ENCODE data around the gene RNF38. TPM values are rescaled to one million over a fixed set of nuclear protein-coding genes. Genes with fewer than 3 reads are reported as not detected.
"Not testable (repeated sequence)": the region's sequence is repeated elsewhere in the genome, so short reads cannot be mapped to it uniquely, and the experiment has no call there.

Gene RNF38
- total RNA-seq: 22.8 TPM

GRCh38 chr9:36399980-36400331 is at the start of gene RNF38:
Gene RNF38 (minus strand): TSS chr9:36400269. CDS start chr9:36400108, 161 bp downstream.
- DNase-seq (ENCODE audit: extremely low spot score in 2 of 2): no peak
- H3K9me3 ChIP-seq: no peaks in the 10 kb centered on the region
- intact Hi-C loops (cut with DNase I): loop anchor here (10.0 kb wide), 1 partner anchor 85 kb away; no protein-coding TSS in a partner anchor
- H3K4me3 ChIP-seq: peak within 1 kb of the TSS; percentile 74 to 87
- peaks cover 29% of the 10 kb centered on the region for H3K4me1 ChIP-seq
- TF ChIP-seq POLR2AphosphoS5 (IDR thresholded peaks at IDR 0.05; ENCODE audit: insufficient read depth in 1 of 2, low read depth in 1 of 2): peak in 1 of 2 donors; percentile 16
- no peak for TF ChIP-seq CTCF (IDR thresholded peaks at IDR 0.05)
- TF ChIP-seq POLR2A (IDR thresholded peaks at IDR 0.05): no peak
- no peaks in the 10 kb centered on the region for H3K27me3 ChIP-seq
- H3K36me3 ChIP-seq: no peaks in the 10 kb centered on the region
- H3K27ac ChIP-seq: peak within 1 kb of the TSS; percentile 93

GRCh38 chr9:36448555-36448954 is 48.5 kb upstream of the RNF38 start:
- intact Hi-C loops (cut with DNase I); H3K27ac ChIP-seq; H3K36me3 ChIP-seq; H3K9me3 ChIP-seq; H3K27me3 ChIP-seq; H3K4me3 ChIP-seq; DNase-seq (ENCODE audit: extremely low spot score in 2 of 2): not testable (repeated sequence)
- H3K4me1 ChIP-seq: peaks cover 12% of the 10 kb centered on the region

- DNase-seq (ENCODE audit: extremely low spot score in 2 of 2): no peak
- Histone ChIP-seq H3K27ac (no peak overlapping the region), H3K36me3 (no peaks in the 10 kb centered on the region), H3K4me3 (no peak overlapping the region), H3K27me3 (no peaks in the 10 kb centered on the region), H3K4me1 (peaks cover 13% of the 10 kb centered on the region), H3K9me3 (no peaks in the 10 kb centered on the region)
- no peak for TF ChIP-seq CTCF (IDR thresholded peaks at IDR 0.05)
- intact Hi-C loops (cut with DNase I): no loop called here
Measured at GRCh38 chr9:36448017-36448416, 47.9 kb upstream of the RNF38 start.

- H3K4me1 ChIP-seq: peaks cover 13% of the 10 kb centered on the region
- DNase-seq (ENCODE audit: extremely low spot score in 2 of 2); H3K4me3 ChIP-seq; H3K9me3 ChIP-seq; intact Hi-C loops (cut with DNase I); H3K36me3 ChIP-seq; H3K27me3 ChIP-seq; H3K27ac ChIP-seq: not testable (repeated sequence)
Measured at GRCh38 chr9:36446678-36447077, 46.6 kb upstream of the RNF38 start.

- no peak for DNase-seq (ENCODE audit: extremely low spot score in 2 of 2)
- H3K4me1 ChIP-seq: peaks cover 13% of the 10 kb centered on the region
- no peaks in the 10 kb centered on the region for H3K27me3 ChIP-seq
- H3K9me3 ChIP-seq: no peaks in the 10 kb centered on the region
- TF ChIP-seq POLR2AphosphoS5 (IDR thresholded peaks at IDR 0.05; ENCODE audit: insufficient read depth in 1 of 2, low read depth in 1 of 2) (no peak), CTCF (IDR thresholded peaks at IDR 0.05) (no peak), POLR2A (IDR thresholded peaks at IDR 0.05) (no peak)
- H3K27ac ChIP-seq: no peak overlapping the region
- H3K36me3 ChIP-seq: no peaks in the 10 kb centered on the region
- no peak overlapping the region for H3K4me3 ChIP-seq
- intact Hi-C loops (cut with DNase I): no loop called here
Measured at GRCh38 chr9:36445800-36446361, 45.8 kb upstream of the RNF38 start.

GRCh38 chr9:36444203-36444602 is 44.1 kb upstream of the RNF38 start:
- TF ChIP-seq POLR2AphosphoS5 (IDR thresholded peaks at IDR 0.05; ENCODE audit: insufficient read depth in 1 of 2, low read depth in 1 of 2) (no peak), CTCF (IDR thresholded peaks at IDR 0.05) (no peak), POLR2A (IDR thresholded peaks at IDR 0.05) (no peak)
- no peaks in the 10 kb centered on the region for H3K9me3 ChIP-seq
- no peak overlapping the region for H3K27ac ChIP-seq
- H3K27me3 ChIP-seq: no peaks in the 10 kb centered on the region
- H3K36me3 ChIP-seq: no peaks in the 10 kb centered on the region
- H3K4me3 ChIP-seq: no peak overlapping the region
- peaks cover 13% of the 10 kb centered on the region for H3K4me1 ChIP-seq
- DNase-seq (ENCODE audit: extremely low spot score in 2 of 2): no peak
- intact Hi-C loops (cut with DNase I): no loop called here

Measured in vagina (tissue), 2 donors.